Subcutaneous adipose tissue (tissue), 4 donors: ENCODE results near the gene MRO. TPM values are rescaled to one million over a fixed set of nuclear protein-coding genes. Genes with fewer than 3 reads are reported as not detected.

Experiments used
- CTCF ChIP-seq: fragments of 450-650 bp; IDR thresholded peaks from one replicate; pipeline ENCODE4 v1.5.1; 2016; ENCODE audit warnings: low read depth, mild to moderate bottlenecking, control low read depth, antibody characterized with exemption, moderate library complexity
- total RNA-seq, 4 donors: library from RNA; depleted of rRNA; stranded (reverse); fragments of >200 nt; gene quantifications; one replicate each; pipeline ENCODE4 v1.1.0, GENCODE V29; 2016

Gene MRO
- total RNA-seq, 4 donors from 2014 or later = 0.49 to 3.2 (median 1.7) TPM

GRCh38 chr18:50791599-50792438, 28.0 kb downstream of the MRO start:
- no peak for TF ChIP-seq CTCF

GRCh38 chr18:50790948-50791347, 28.9 kb downstream of the MRO start:
- no peak for TF ChIP-seq CTCF

GRCh38 chr18:50790241-50790640, 29.6 kb downstream of the MRO start:
- no peak for TF ChIP-seq CTCF

GRCh38 chr18:50788284-50788683, 31.5 kb downstream of the MRO start:
- no peak for TF ChIP-seq CTCF

GRCh38 chr18:50786864-50787263, 33.0 kb downstream of the MRO start:
- no peak for TF ChIP-seq CTCF

- TF ChIP-seq CTCF = no peak
Measured at GRCh38 chr18:50783553-50783952, 36.3 kb downstream of the MRO start.

GRCh38 chr18:50776383-50776782, 43.4 kb downstream of the MRO start:
- no peak for TF ChIP-seq CTCF
